Renal cortical epithelial cell (primary cell): ENCODE data around the gene HTRA2. TPM values are rescaled to one million over a fixed set of nuclear protein-coding genes. Genes with fewer than 3 reads are reported as not detected.
"Not testable (repeated sequence)": the region's sequence is repeated elsewhere in the genome, so short reads cannot be mapped to it uniquely, and the experiment has no call there.

Source experiments
- DNase-seq: peaks from one replicate; pipeline ENCODE4 v3.0.0-alpha.2; 2011; ENCODE audit warnings: low read depth
- total RNA-seq: library from RNA; depleted of rRNA; stranded (reverse); fragments of >200 nt; gene quantifications from 2 replicates; pipeline ENCODE4 v1.2.3, GENCODE V29; 2014

The HTRA2 gene
- total RNA-seq, 1 donor from 2014 or later: 20.0 TPM

DNA sequence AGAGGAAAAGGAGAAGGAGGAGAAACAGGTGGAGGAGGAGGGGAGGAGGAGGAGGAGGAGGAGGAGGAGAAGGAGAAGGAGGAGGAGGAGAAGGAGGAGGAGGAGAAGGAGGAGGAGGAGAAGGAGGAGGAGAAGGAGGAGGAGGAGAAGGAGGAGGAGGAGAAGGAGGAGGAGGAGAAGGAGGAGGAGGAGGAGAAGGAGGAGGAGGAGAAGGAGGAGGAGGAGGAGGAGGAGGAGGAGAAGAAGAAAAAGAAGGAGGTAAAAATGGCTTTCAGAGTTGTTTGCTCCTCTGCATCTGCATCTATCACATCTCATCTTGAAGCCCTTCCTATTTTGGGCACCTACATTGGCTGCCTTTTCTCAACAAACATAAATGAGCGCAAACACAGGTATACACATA lies 31.3 kb downstream of the HTRA2 start:
- not testable (repeated sequence) for DNase-seq

DNA sequence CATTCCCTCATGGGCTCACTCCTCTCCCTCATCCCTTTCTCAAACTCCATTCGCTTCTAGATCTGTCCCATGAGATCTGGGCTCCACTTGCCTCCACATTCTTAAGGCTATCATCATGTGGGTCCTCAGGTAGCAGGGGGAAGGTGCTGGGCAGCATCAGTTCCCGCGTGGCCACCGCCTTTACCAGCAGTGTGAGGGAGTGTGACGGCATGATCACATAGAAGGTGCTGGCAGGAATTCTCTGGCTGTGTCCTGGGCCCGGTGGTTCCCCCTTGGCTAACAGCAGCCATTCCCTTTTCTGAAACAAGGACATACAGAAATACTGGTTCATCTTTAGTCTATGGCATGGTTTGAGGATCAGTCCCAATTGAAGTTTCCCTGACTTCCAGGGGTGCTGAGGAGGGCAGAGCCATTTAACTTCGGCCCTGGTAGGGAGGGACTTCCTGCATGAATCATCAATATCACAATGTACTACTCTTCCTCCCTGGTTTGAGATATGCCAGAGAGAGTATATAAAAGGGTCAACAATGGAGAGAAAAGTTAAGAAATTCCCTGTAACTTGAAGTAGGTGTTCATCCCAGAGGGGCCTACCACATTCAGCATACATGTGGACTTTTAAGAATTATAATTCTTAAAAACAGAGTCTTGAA lies 32.5 kb downstream of the HTRA2 start:
- DNase-seq: no peak

- DNase-seq: no peak
These were observed 34.5 kb downstream of the HTRA2 start for GRCh38 chr2:74564222-74564621.

DNA sequence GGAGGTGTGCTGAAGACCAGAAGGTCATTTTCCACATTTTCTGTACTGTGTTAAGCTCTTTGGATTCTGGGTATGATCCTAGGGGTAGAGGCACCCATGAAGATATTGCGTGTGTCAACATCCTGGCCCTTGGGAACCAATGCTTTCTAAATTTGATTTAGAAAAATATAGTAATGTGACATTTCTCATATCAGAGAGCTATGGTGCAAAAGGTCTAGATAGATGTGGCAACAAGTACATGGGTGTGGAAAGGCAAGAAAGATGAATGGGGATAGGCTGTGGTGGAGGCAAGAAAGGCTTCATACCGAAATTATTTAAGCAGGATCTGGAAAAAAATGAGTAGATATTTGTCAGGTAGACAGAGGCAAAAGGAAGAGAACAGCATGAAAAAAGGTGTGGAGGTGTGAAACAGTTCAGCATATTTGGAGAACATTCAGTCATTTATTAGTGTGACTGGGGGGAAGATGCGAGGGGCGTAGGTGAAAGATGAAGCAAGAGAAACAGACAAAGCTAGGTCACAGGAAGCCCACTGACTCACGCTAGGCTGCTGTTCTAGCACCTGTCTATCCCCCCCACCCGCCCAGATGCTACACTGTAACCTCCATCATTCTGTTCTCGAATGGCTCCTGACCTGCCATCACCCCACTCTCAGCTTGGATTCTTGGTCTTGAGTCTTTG lies 36.5 kb downstream of the HTRA2 start:
- DNase-seq: no peak

- DNase-seq: peak; percentile 83
These were observed 37.0 kb downstream of the HTRA2 start for GRCh38 chr2:74566754-74567085.

GRCh38 chr2:74567881-74568280 lies 38.1 kb downstream of the HTRA2 start:
- DNase-seq: peak; percentile 63

DNA sequence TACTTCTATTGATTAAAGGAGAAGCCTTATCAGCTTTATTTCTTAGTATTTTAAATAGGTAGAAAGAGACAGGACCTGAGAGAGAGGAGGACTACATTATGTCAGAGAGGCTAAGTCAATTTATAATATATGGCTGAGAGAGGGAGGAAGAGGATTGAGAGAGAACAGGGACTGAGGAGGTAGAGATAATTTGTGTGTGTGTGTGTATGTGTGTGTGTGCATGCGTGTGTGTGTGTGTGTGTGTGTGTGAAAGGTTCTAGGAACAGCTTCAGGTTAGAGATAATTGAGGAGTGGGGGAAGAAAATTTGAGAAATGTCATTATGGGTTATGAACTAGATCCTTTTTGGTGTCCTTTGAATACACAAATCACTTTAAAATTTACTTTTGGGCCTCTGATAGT lies 40.0 kb downstream of the HTRA2 start:
- DNase-seq: no peak

DNA sequence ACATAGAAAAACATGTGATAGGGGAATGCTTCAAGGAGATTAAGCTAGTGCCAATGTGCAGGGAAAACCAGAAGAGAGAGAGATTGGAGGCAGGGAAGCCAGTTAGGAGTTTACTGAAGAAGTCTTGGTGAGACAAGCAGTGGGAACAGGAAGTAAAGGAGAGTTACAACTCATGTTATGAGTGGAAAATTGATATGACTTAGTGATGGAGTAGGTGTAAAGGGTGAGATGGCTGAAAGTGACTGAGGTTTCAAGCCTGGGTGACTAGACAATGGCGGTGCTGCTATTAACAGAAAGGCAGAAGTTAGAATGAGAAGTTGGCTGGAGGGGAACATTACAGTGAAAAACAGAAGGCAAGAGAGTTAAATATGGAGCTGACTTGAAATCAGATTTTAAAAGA lies 41.3 kb downstream of the HTRA2 start:
- no peak for DNase-seq

DNA sequence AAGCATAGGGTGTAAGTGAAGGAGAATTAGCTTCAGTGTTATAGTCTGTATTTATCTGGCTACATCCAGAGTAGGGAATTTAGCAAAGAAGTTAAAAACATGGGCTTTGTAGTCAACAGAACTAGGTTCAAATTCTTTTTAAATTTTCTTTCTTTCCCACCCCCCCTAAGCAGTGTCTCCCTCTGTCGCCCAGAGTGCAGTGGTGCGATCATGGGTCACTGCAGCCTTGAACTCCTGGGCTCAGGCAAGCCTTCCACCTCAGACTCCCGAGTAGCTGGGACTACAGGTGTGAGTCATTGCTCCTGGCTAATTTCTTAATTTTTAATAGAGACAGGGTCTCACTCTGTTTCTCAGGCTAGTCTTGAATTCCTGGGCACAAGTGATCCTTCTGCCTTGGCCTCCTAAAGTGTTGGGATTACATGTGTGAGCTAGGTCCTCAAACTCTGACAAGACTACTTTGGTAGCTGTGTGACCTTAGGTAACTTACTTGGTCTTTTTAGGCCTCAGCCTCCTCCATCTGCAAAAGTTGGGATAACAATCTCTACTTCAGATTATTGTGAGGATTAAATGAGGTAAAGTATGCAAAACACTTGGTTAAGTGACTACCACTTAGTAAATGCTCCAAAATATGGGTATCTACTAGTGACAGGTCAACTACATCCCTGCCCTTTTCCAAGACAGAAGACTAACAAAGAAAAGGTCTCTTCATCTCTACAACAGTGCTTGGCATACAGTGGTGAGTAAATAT lies 42.6 kb downstream of the HTRA2 start:
- DNase-seq: peak; percentile 31

DNA sequence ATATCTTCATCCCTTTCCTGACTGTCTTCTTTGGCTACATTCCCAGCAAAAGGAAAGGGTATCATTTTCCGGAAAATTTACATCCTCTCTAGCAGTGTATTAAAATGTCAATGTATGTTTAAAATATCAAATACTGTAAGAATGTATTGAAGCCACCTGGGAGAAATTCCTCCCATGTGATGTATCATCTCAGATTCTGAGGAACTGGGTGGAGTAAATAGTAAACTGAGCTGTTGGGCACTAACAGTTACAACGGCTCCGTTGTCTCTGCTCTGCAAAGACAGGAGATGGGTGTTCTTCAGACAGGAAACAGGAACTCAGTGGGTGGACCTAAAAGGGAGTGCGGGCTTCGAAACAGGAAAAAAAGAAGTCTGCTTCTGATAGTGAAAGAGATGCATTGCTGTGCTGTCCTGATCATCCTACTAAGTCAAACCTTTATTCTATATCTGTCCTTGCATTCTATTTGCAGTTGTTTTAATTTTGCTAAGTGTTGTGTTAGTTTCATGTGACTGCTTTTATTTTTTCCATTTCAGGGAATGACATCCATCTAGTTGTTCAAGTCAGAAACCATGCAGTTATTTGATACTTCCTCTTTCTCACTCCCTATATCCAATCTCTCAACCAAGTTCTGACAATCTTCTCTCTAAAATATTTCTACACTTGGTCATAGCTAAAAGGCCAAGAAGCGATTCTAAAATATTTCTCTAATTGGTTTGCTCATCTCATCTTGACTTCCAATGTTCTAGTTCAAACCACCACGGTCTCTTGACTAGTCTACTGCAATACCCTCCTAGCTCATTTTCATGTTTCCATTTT lies 44.2 kb downstream of the HTRA2 start:
- DNase-seq: no peak

- DNase-seq: no peak
These were observed 45.6 kb downstream of the HTRA2 start for GRCh38 chr2:74575320-74575719.

DNA sequence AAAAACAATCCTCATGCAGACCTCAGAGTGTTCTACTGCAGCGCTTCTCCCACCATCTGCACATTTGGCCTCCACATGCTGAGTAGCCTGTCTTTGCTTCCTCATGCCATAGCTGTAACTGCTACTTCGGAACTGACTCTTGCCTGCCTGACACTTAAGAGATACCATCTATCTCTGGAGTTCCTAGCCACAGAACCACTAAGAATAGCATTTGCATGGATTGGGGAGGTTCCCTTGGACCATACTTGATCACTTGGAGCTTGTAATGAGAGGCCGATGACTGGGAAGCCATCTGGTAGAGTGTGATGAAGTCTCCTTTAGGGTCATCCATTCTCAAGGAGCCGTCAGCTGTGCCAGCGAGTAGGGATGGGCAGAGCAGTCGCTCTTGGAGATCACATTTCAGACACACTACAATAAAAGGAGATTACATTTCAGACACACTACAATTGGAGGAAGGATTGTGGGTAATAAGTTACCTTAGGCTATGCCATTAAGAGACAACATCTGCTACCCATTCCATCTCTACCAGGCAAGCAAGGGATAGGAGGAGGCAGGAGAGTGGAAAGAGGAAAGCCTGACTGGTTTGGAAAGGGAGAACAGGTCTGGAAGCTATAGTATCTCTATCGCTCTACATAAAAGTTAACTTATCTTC lies 46.6 kb downstream of the HTRA2 start:
- no peak for DNase-seq

DNA sequence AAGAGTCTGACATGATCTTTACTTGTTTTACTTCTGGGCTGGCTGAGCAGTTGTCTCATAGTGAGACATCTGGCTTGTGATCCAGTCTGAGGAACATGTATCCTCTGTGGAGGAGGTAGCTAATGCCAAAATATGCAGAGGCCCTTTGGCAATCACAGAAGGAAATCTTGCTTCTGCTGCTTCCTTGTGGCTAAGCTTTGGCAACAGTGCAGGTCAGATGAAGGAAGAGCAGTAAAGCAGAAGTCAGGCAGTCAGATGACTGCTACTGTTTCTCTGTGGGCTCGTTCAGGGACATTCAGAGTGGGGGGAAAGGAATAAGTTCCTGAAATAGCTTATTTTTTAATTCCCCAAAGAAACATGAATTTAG lies 47.1 kb downstream of the HTRA2 start:
- DNase-seq: no peak

- no peak for DNase-seq
These were observed 47.7 kb downstream of the HTRA2 start for GRCh38 chr2:74577448-74577847.

GRCh38 chr2:74578408-74578807 lies 48.7 kb downstream of the HTRA2 start:
- no peak for DNase-seq

DNA sequence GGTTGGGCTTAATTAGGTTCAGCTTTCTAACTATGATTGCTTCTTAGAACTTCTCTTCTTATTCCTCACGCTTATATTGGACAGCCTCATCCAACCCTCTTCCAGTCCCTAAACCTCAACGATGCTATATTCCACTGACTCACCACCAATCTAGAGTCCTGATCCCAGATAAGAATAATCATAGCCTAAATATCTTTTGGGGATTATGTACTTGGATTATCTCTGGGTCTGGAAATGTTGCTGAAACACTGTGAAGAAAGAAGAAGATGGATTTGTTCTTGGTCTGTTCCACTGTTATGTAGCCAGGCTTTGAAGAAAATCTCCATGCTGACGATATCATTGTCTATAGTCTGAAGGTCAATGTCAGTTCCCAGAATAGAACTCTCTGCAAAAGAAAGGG lies 51.7 kb downstream of the HTRA2 start:
- DNase-seq: no peak

DNA sequence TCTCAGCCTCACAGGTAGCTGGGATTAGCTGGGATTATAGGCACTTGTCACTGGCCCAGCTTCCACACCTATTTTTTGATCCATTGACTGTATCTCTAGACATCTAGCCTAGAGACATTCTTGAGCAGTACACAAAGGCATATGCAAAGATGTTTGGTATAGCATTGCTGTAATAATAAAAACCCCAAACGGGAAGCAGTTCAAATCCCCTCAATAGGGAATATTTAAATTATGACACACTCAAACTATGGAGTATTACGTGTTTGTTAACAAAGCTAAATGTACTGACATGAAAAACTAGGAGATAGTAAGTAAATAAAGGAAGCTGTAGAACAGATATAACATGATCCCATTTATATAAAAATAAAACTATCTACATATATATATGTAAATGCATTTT lies 52.5 kb downstream of the HTRA2 start:
- DNase-seq: no peak

Other genes with a start within 250 kb of the HTRA2 start
- gene SLC4A5, start 186.5 kb upstream of the HTRA2 start, total RNA-seq: 0.89 and 1.2 TPM in 2 replicates
- gene DCTN1, start 149.6 kb upstream of the HTRA2 start, total RNA-seq: 87.2 and 196 TPM in 2 replicates
- 1.4 and 3.9 TPM in 2 replicates for gene C2orf81, start 108.3 kb upstream of the HTRA2 start, total RNA-seq
- 39.5 and 56.6 TPM in 2 replicates for gene WDR54, start 108.2 kb upstream of the HTRA2 start, total RNA-seq
- gene RTKN, start 88.0 kb upstream of the HTRA2 start, total RNA-seq: 60.8 TPM in 2 replicates
- 8.7 and 27.2 TPM in 2 replicates for gene INO80B, start 74.8 kb upstream of the HTRA2 start, total RNA-seq
- gene WBP1, start 71.5 kb upstream of the HTRA2 start, total RNA-seq: 40.8 and 57.3 TPM in 2 replicates
- gene MOGS, start 64.6 kb upstream of the HTRA2 start, total RNA-seq: 56.3 and 67.7 TPM in 2 replicates
- gene MRPL53, start 57.3 kb upstream of the HTRA2 start, total RNA-seq: 15.2 and 24.0 TPM in 2 replicates
- 9.7 and 12.8 TPM in 2 replicates for gene CCDC142, start 46.9 kb upstream of the HTRA2 start, total RNA-seq
- 16.0 and 18.8 TPM in 2 replicates for gene TTC31, start 46.9 kb upstream of the HTRA2 start, total RNA-seq
- 0.99 and 1.0 TPM in 2 replicates for gene LBX2, start 30.3 kb upstream of the HTRA2 start, total RNA-seq
- 19.1 and 20.7 TPM in 2 replicates for gene PCGF1, start 22.2 kb upstream of the HTRA2 start, total RNA-seq
- 0.05 TPM in 1 of 2 replicates, not detected in the other for gene TLX2, start 15.5 kb upstream of the HTRA2 start, total RNA-seq
- gene DQX1, start 3.7 kb upstream of the HTRA2 start, total RNA-seq: 0.05 TPM in 1 of 2 replicates, not detected in the other
- gene AUP1, start 227 bp upstream of the HTRA2 start, total RNA-seq: 54.7 and 83.7 TPM in 2 replicates
- 1.0 and 1.1 TPM in 2 replicates for gene LOXL3, start 24.0 kb downstream of the HTRA2 start, total RNA-seq
- gene DOK1, start 24.8 kb downstream of the HTRA2 start, total RNA-seq: 13.0 and 19.8 TPM in 2 replicates
- 0.17 and 0.85 TPM in 2 replicates for gene M1AP, start 118.4 kb downstream of the HTRA2 start, total RNA-seq
- 7.5 and 10.6 TPM in 2 replicates for gene SEMA4F, start 124.3 kb downstream of the HTRA2 start, total RNA-seq